ENCODE results near the gene CYP4F12.
"Not testable (repeated sequence)": the region's sequence is repeated elsewhere in the genome, so short reads cannot be mapped to it uniquely, and the experiment has no call there.

The CYP4F12 gene

GRCh38 chr19:15649526-15649925 lies 23.4 kb upstream of the CYP4F12 start:
- DNase-seq (ENCODE audit: low read depth in 1 of 2, low spot score in 1 of 2), result no peak

- not testable (repeated sequence) for DNase-seq (ENCODE audit: low read depth in 1 of 2, low spot score in 1 of 2)
These were observed 22.8 kb upstream of the CYP4F12 start for GRCh38 chr19:15650123-15650522.

- DNase-seq (ENCODE audit: low read depth in 1 of 2, low spot score in 1 of 2), result no peak
These were observed 21.1 kb upstream of the CYP4F12 start for GRCh38 chr19:15651791-15652190.

GRCh38 chr19:15652559-15653278 lies 20.2 kb upstream of the CYP4F12 start:
- DNase-seq (ENCODE audit: low read depth in 1 of 2, low spot score in 1 of 2), result no peak

- DNase-seq (ENCODE audit: low read depth in 1 of 2, low spot score in 1 of 2), result no peak
These were observed 16.4 kb upstream of the CYP4F12 start for GRCh38 chr19:15656467-15656866.

GRCh38 chr19:15663247-15663646 lies 9.6 kb upstream of the CYP4F12 start:
- DNase-seq (ENCODE audit: low read depth in 1 of 2, low spot score in 1 of 2), result no peak

GRCh38 chr19:15666186-15666585 lies 6.7 kb upstream of the CYP4F12 start:
- no peak for DNase-seq (ENCODE audit: low read depth in 1 of 2, low spot score in 1 of 2)

- DNase-seq (ENCODE audit: low read depth in 1 of 2, low spot score in 1 of 2), result no peak
These were observed 6.0 kb upstream of the CYP4F12 start for GRCh38 chr19:15666883-15667282.

GRCh38 chr19:15669440-15669839 lies 3.4 kb upstream of the CYP4F12 start:
- no peak for DNase-seq (ENCODE audit: low read depth in 1 of 2, low spot score in 1 of 2)

GRCh38 chr19:15669891-15670290 lies 3.0 kb upstream of the CYP4F12 start:
- no peak for DNase-seq (ENCODE audit: low read depth in 1 of 2, low spot score in 1 of 2)

- no peak for DNase-seq (ENCODE audit: low read depth in 1 of 2, low spot score in 1 of 2)
These were observed 1.6 kb upstream of the CYP4F12 start for GRCh38 chr19:15671237-15671821.

GRCh38 chr19:15671891-15672579 lies 852 bp upstream of the CYP4F12 start:
- DNase-seq (ENCODE audit: low read depth in 1 of 2, low spot score in 1 of 2), result no peak

- no peak for DNase-seq (ENCODE audit: low read depth in 1 of 2, low spot score in 1 of 2)
These were observed 328 bp downstream of the CYP4F12 start for GRCh38 chr19:15673176-15673654.

GRCh38 chr19:15675560-15675959 lies 2.7 kb downstream of the CYP4F12 start:
- no peak for DNase-seq (ENCODE audit: low read depth in 1 of 2, low spot score in 1 of 2)

GRCh38 chr19:15679089-15679488 lies 6.2 kb downstream of the CYP4F12 start:
- no peak for DNase-seq (ENCODE audit: low read depth in 1 of 2, low spot score in 1 of 2)

GRCh38 chr19:15679865-15680264 lies 7.0 kb downstream of the CYP4F12 start:
- not testable (repeated sequence) for DNase-seq (ENCODE audit: low read depth in 1 of 2, low spot score in 1 of 2)

GRCh38 chr19:15680478-15681322 lies 7.8 kb downstream of the CYP4F12 start:
- DNase-seq (ENCODE audit: low read depth in 1 of 2, low spot score in 1 of 2), result no peak

- DNase-seq (ENCODE audit: low read depth in 1 of 2, low spot score in 1 of 2), result no peak
These were observed 10.5 kb downstream of the CYP4F12 start for GRCh38 chr19:15683411-15683810.

- DNase-seq (ENCODE audit: low read depth in 1 of 2, low spot score in 1 of 2), result no peak
These were observed 11.9 kb downstream of the CYP4F12 start for GRCh38 chr19:15684828-15685227.

GRCh38 chr19:15696654-15697194 lies 23.8 kb downstream of the CYP4F12 start:
- DNase-seq (ENCODE audit: low read depth in 1 of 2, low spot score in 1 of 2), result no peak
